RWPE1 (cell line): ENCODE data around the gene ZFAND6.

Experiments used
- CTCF ChIA-PET: fragments of 350-600 bp; sonication (Branson Sonifier 250); formaldehyde crosslinking; extraction: SDS; loops from one replicate; lab custom pipeline; 2021; lab: Yijun Ruan, JAX
- POLR2A ChIA-PET: fragments of 400-600 bp; formaldehyde crosslinking; extraction: SDS; loops from one replicate; lab custom pipeline; 2020; ENCODE audit warnings: antibody characterized with exemption; ENCODE audit not compliant: low non-redundant PET; lab: Yijun Ruan, JAX
- DNase-seq: peaks from one replicate; pipeline ENCODE4 v3.0.0; 2012; ENCODE audit warnings: low spot score
- H3K27ac ChIP-seq: fragments of 450-650 bp; 2 replicates; pipeline ENCODE4 v1.5.1; 2017
- CTCF ChIP-seq: fragments of 450-650 bp; conservative IDR thresholded peaks from 2 replicates; pipeline ENCODE4 v1.5.1; 2017; ENCODE audit warnings: low read depth, mild to moderate bottlenecking

Gene ZFAND6

GRCh38 chr15:80081390-80081789, 21.9 kb downstream of the ZFAND6 start:
- DNase-seq, result no peak
- ChIA-PET POLR2A (no interaction called here), CTCF (interaction anchor here (0.9 to 1.5 kb wide), 2 partner anchors 8 to 10 kb away, joined by 3 to 5 read pairs; no protein-coding TSS in a partner anchor)
- no peak overlapping the region for H3K27ac ChIP-seq
- no peak for TF ChIP-seq CTCF

GRCh38 chr15:80087104-80087503, 27.6 kb downstream of the ZFAND6 start:
- ChIA-PET POLR2A (no interaction called here), CTCF (no interaction called here)
- DNase-seq, result no peak
- H3K27ac ChIP-seq, result no peak overlapping the region
- no peak for TF ChIP-seq CTCF

- TF ChIP-seq CTCF, result no peak
- no peak for DNase-seq
- CTCF ChIA-PET, result interaction anchor here (0.6 to 0.8 kb wide), 2 partner anchors 8 to 13 kb away, joined by 3 read pairs; no protein-coding TSS in a partner anchor
- POLR2A ChIA-PET, result no interaction called here
- no peak overlapping the region for H3K27ac ChIP-seq
These were observed 30.6 kb downstream of the ZFAND6 start for GRCh38 chr15:80090041-80090440.

- ChIA-PET POLR2A (no interaction called here), CTCF (interaction anchor here (0.7 kb wide), 1 partner anchor 10 kb away, joined by 5 read pairs; no protein-coding TSS in a partner anchor)
- peak; percentile 31 for TF ChIP-seq CTCF
- no peak for DNase-seq
- no peak overlapping the region for H3K27ac ChIP-seq
These were observed 31.5 kb downstream of the ZFAND6 start for GRCh38 chr15:80090879-80091503.

GRCh38 chr15:80093854-80094418, 34.5 kb downstream of the ZFAND6 start:
- CTCF ChIA-PET, result interaction anchor here (0.6 kb wide), 1 partner anchor 363 kb away, joined by 5 read pairs; no protein-coding TSS in a partner anchor

More at GRCh38 chr15:80093854-80094418, 34.5 kb downstream of the ZFAND6 start:
- no peak for TF ChIP-seq CTCF
- H3K27ac ChIP-seq, result 0 out of 2 replicates have a peak overlapping the region, but pooled peaks have one; percentile 32
- POLR2A ChIA-PET, result no interaction called here
- DNase-seq, result peak; percentile 50
